ENCODE results near the gene SHROOM3. TPM values are rescaled to one million over a fixed set of nuclear protein-coding genes. Genes with fewer than 3 reads are reported as not detected.

Gene SHROOM3
- total and polyA plus RNA-seq, 8 donors, result 13.5 to 96.9 (median 16.9) TPM

DNA sequence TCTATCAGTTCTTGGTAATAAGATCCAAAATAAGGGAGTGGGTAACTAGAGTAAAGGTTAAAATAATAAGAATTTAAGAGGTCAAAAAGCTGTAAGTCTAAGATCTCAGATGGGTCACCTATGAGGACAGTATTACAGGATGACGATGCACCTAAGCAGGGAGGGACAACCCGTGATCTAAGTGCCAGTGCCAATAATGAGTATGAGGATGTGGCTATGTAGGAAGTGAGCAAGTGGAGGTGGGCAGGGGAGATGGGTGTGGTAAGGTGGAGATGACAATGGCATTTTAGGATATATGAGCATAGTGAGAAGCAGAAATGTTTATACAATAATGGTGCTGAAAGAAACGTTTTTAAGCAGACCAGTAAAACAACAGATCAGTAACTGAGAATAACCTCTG is 33.4 kb upstream of the SHROOM3 start:
- no peak overlapping the region for H3K27ac ChIP-seq
- H3K4me3 ChIP-seq, result no peak overlapping the region
- ATAC-seq (no peak), DNase-seq (no peak)
- no peaks in the 10 kb centered on the region for H3K27me3 ChIP-seq
- no peak for TF ChIP-seq CTCF (IDR thresholded peaks at IDR 0.05)
- no peaks in the 10 kb centered on the region for H3K9me3 ChIP-seq
- H3K4me1 ChIP-seq, result no peaks in the 10 kb centered on the region
- no peaks in the 10 kb centered on the region for H3K36me3 ChIP-seq
- intact Hi-C loops (cut with DNase I), result no loop called here

DNA sequence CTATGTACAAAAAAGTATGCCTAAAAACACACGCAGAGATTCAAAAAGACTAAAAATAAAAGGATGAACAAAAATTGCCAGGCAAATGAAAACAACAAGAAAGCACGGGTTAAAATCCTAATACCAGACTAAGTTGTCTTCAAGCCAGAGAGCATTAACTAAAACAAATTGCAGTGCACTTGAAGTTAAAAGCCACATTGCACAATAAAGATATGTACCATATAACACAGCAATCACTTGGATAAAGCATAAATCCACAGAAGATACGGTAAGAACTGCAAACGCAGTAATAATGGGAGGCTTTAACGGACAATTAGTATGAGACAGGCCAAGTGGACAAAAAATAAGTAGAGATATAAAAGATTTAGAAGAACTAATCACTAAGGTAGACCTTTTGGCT is 28.9 kb upstream of the SHROOM3 start:
- ATAC-seq, result peak; percentile 57
- no peak for DNase-seq
- H3K36me3 ChIP-seq, result no peaks in the 10 kb centered on the region
- H3K27ac ChIP-seq, result no peak overlapping the region
- no peak for TF ChIP-seq CTCF (IDR thresholded peaks at IDR 0.05)
- intact Hi-C loops (cut with DNase I), result no loop called here
- no peak overlapping the region for H3K4me3 ChIP-seq
- H3K4me1 ChIP-seq, result no peaks in the 10 kb centered on the region
- no peaks in the 10 kb centered on the region for H3K9me3 ChIP-seq
- H3K27me3 ChIP-seq, result no peaks in the 10 kb centered on the region

- Histone ChIP-seq H3K4me1 (no peaks in the 10 kb centered on the region), H3K9me3 (no peaks in the 10 kb centered on the region), H3K27me3 (no peaks in the 10 kb centered on the region), H3K36me3 (no peaks in the 10 kb centered on the region), H3K27ac (no peak overlapping the region), H3K4me3 (no peak overlapping the region)
- DNase-seq (no peak), ATAC-seq (no peak)
- no peak for TF ChIP-seq CTCF (IDR thresholded peaks at IDR 0.05)
- intact Hi-C loops (cut with DNase I), result no loop called here
Observed at GRCh38 chr4:76407440-76408119, 27.4 kb upstream of the SHROOM3 start.

GRCh38 chr4:76410636-76411035 is 24.4 kb upstream of the SHROOM3 start:
- Histone ChIP-seq H3K4me1 (no peaks in the 10 kb centered on the region), H3K27ac (no peak overlapping the region), H3K36me3 (no peaks in the 10 kb centered on the region), H3K9me3 (no peaks in the 10 kb centered on the region), H3K27me3 (no peaks in the 10 kb centered on the region), H3K4me3 (no peak overlapping the region)
- DNase-seq (no peak), ATAC-seq (peak; percentile 62)
- TF ChIP-seq CTCF (IDR thresholded peaks at IDR 0.05), result no peak
- intact Hi-C loops (cut with DNase I), result no loop called here

DNA sequence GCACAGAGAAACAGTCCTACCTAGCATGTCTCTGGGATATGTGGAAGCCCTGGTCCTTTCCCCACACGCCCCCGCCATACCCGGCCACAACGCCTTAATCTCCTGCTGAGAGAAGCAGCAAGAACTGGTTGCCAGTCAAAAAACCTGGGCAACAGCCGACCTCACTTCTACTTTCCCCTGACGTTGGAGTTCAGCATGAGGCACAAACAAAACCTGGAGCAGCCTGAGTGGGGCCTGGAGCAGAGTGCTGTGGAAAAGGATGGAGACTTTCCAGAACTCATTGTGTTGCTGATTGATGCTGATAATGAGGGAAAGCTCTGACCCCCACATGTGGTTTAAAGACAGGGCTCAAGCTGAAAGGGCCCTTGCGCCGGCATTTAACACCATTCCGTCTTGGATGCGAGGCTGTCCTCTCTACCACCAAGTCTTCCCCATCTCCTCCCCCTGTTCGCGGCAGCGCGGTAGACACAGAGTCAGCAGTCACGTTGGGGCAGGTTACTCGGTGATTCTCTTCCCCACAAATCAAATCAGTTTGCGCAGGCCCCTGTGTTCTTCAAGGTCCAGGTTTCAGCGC is 14.8 kb upstream of the SHROOM3 start:
- Histone ChIP-seq H3K4me1 (peaks cover 0 to 10% of the 10 kb centered on the region in 2 donors), H3K27me3 (peaks cover 0 to 25% of the 10 kb centered on the region in 2 donors), H3K4me3 (peak overlapping the region in 1 of 2 donors; percentile 38), H3K36me3 (no peaks in the 10 kb centered on the region), H3K27ac (no peak overlapping the region), H3K9me3 (no peaks in the 10 kb centered on the region)
- intact Hi-C loops (cut with DNase I), result no loop called here
- ATAC-seq, result no peak
- no peak for DNase-seq
- no peak for TF ChIP-seq CTCF (IDR thresholded peaks at IDR 0.05)

Data from left lung (tissue), 10 donors.